Measurements from ENCODE around the gene RNF26. TPM values are rescaled to one million over a fixed set of nuclear protein-coding genes. Genes with fewer than 3 reads are reported as not detected.

RNF26 gene
- total RNA-seq, 1 experiment from 2014 or later: 64.3 TPM

DNA sequence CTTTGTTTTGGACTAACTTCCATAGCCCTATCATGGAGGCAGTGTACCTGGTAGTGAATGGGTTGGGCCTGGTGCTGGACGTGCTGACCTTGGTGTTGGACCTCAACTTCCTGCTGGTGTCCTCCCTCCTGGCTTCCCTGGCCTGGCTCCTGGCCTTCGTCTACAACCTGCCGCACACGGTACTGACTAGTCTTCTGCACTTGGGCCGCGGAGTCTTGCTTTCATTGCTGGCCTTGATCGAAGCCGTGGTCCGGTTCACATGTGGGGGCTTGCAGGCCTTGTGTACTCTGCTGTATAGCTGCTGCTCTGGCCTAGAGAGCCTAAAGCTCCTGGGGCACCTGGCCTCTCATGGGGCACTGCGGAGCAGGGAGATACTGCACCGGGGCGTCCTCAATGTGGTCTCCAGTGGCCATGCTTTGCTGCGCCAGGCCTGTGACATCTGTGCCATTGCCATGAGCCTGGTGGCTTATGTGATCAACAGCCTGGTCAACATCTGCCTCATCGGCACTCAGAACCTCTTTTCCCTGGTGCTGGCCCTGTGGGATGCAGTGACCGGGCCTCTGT lies 846 bp downstream of the RNF26 start:
- peaks cover 19% of the 10 kb centered on the region for H3K79me2 ChIP-seq (ENCODE audit: low read depth)
- POLR2A ChIA-PET (ENCODE audit: unreplicated experiment): interaction anchor here (0.6 kb wide), 2 partner anchors 35 to 714 kb away, joined by 4 to 5 read pairs; no protein-coding TSS in a partner anchor
- no peaks in the 10 kb centered on the region for H3K9me2 ChIP-seq (ENCODE audit: insufficient read depth)
- H2AFZ ChIP-seq: no peak overlapping the region; the same call in 1 of the 2 replicates
- H3F3A ChIP-seq (ENCODE audit: insufficient read depth, low read depth): peaks cover 25% of the 10 kb centered on the region; the same call in 1 of the 2 replicates
- H4K20me1 ChIP-seq (ENCODE audit: insufficient read depth): no peaks in the 10 kb centered on the region
- H3K4me2 ChIP-seq: peak overlapping the region; percentile 86
- H3K4me3 ChIP-seq: peak overlapping the region; percentile 69
- no peaks in the 10 kb centered on the region for H3K9me3 ChIP-seq (ENCODE audit: insufficient read depth, low read depth)
- TF ChIP-seq, protein P1, sequence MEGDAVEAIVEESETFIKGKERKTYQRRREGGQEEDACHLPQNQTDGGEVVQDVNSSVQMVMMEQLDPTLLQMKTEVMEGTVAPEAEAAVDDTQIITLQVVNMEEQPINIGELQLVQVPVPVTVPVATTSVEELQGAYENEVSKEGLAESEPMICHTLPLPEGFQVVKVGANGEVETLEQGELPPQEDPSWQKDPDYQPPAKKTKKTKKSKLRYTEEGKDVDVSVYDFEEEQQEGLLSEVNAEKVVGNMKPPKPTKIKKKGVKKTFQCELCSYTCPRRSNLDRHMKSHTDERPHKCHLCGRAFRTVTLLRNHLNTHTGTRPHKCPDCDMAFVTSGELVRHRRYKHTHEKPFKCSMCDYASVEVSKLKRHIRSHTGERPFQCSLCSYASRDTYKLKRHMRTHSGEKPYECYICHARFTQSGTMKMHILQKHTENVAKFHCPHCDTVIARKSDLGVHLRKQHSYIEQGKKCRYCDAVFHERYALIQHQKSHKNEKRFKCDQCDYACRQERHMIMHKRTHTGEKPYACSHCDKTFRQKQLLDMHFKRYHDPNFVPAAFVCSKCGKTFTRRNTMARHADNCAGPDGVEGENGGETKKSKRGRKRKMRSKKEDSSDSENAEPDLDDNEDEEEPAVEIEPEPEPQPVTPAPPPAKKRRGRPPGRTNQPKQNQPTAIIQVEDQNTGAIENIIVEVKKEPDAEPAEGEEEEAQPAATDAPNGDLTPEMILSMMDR (conservative IDR thresholded peaks at IDR 0.05): no peak
- no peak for TF ChIP-seq EZH2 (IDR thresholded peaks at IDR 0.05; ENCODE audit: low read depth)
- no peaks in the 10 kb centered on the region for H3K36me3 ChIP-seq (ENCODE audit: low read depth)
- peaks cover 16% of the 10 kb centered on the region for H3K4me1 ChIP-seq (replicated peaks; ENCODE audit: insufficient read depth)
- intact Hi-C loops (cut with micrococcal nuclease; ENCODE audit: unreplicated experiment): loop anchor here (5.0 kb wide), 1 partner anchor 408 kb away; the partner anchor contains the start of gene BCL9L
- CTCF ChIA-PET: interaction anchor here (0.6 to 1.1 kb wide), 2 partner anchors 12 to 645 kb away, joined by 3 read pairs; no protein-coding TSS in a partner anchor
- H3K27me3 ChIP-seq (ENCODE audit: insufficient read depth, low read depth): no peaks in the 10 kb centered on the region
- DNase-seq: no peak
- H3K27ac ChIP-seq: peak overlapping the region; percentile 60; the same call in 1 of the 2 replicates
- no TSS peak for BruUV-seq (replicated peaks)

DNA sequence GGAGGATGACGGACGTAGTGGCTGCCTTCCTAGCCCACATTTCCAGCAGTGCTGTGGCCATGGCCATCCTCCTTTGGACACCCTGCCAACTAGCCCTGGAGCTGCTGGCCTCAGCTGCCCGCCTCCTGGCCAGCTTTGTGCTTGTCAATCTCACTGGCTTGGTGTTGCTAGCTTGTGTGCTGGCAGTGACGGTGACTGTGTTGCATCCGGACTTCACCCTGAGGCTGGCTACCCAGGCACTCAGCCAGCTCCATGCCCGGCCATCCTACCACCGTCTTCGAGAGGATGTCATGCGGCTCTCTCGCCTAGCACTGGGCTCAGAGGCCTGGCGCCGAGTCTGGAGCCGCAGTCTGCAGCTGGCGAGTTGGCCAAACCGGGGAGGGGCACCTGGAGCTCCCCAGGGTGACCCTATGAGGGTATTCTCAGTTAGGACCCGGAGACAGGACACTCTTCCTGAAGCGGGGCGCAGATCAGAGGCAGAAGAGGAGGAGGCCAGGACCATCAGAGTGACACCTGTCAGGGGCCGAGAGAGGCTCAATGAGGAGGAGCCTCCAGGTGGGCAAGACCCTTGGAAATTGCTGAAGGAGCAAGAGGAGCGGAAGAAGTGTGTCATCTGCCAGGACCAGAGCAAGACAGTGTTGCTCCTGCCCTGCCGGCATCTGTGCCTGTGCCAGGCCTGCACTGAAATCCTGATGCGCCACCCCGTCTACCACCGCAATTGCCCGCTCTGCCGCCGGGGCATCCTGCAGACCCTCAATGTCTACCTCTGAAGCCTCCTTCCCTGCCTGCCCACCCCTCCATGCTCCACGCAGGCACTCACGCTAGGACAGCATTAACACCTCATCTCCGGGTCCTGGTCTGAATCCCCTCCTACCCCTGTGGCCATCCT lies 1.6 kb downstream of the RNF26 start:
- H3K4me3 ChIP-seq: peak overlapping the region; percentile 69; the same call in 1 of the 2 replicates
- H3K36me3 ChIP-seq (ENCODE audit: low read depth): no peaks in the 10 kb centered on the region
- peaks cover 16% of the 10 kb centered on the region for H3K4me1 ChIP-seq (replicated peaks; ENCODE audit: insufficient read depth)
- BruUV-seq (replicated peaks): no TSS peak
- no peaks in the 10 kb centered on the region for H3K27me3 ChIP-seq (ENCODE audit: insufficient read depth, low read depth)
- H3K9me2 ChIP-seq (ENCODE audit: insufficient read depth): no peaks in the 10 kb centered on the region
- CTCF ChIA-PET: no interaction called here
- H3K9me3 ChIP-seq (ENCODE audit: insufficient read depth, low read depth): no peaks in the 10 kb centered on the region
- intact Hi-C loops (cut with micrococcal nuclease; ENCODE audit: unreplicated experiment): loop anchor here (5.0 kb wide), 1 partner anchor 409 kb away; the partner anchor contains the start of gene BCL9L
- H4K20me1 ChIP-seq (ENCODE audit: insufficient read depth): no peaks in the 10 kb centered on the region
- H3K4me2 ChIP-seq: peak overlapping the region; percentile 86
- H2AFZ ChIP-seq: no peak overlapping the region
- H3K79me2 ChIP-seq (ENCODE audit: low read depth): peaks cover 19% of the 10 kb centered on the region
- no peak for TF ChIP-seq EZH2 (IDR thresholded peaks at IDR 0.05; ENCODE audit: low read depth)
- TF ChIP-seq, protein P1 (conservative IDR thresholded peaks at IDR 0.05): no peak
- H3K27ac ChIP-seq: no peak overlapping the region
- H3F3A ChIP-seq (ENCODE audit: insufficient read depth, low read depth): peaks cover 25% of the 10 kb centered on the region; the same call in 1 of the 2 replicates
- no peak for DNase-seq
- POLR2A ChIA-PET (ENCODE audit: unreplicated experiment): interaction anchor here (0.6 kb wide), 1 partner anchor 715 kb away, joined by 4 read pairs; no protein-coding TSS in a partner anchor

DNA sequence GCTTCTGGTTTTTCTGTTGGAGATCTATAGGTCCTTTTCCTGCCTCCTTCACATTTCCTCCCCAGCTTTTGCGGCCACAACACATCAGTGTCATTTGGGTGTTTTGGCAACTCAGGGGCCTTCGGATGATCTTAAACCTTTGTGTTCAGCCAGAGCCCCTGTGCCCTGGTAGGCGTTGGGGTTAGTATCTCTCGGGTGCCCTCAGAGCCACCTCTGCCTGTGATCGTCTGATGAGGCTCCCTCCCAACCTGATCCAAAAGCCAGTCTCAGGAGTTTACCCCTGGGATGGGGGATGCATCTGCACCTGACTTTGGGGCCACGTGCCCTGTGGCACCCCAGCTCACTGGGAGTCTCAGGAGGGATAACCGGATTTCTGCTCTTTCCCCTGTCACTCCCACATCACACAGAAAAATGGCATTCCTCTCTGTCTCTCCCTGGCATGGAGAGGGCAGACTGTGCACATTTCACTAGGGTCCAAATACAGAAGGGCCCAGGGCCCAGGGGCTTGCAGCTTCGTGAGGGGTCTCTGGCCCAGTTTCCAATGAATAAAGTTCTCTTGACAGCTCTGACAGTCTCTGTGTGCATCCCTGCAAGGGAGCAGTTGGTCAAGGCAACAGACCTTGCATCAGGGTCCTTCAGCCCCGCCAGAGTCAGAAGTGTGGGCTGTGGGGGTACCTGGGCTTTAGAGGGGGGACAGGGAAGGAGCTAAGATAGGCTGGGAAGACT lies 2.6 kb downstream of the RNF26 start:
- H3K36me3 ChIP-seq (ENCODE audit: low read depth): no peaks in the 10 kb centered on the region
- DNase-seq: no peak
- H3K27me3 ChIP-seq (ENCODE audit: insufficient read depth, low read depth): no peaks in the 10 kb centered on the region
- H3F3A ChIP-seq (ENCODE audit: insufficient read depth, low read depth): peaks cover 25% of the 10 kb centered on the region; the same call in 1 of the 2 replicates
- peaks cover 19% of the 10 kb centered on the region for H3K79me2 ChIP-seq (ENCODE audit: low read depth)
- ChIA-PET POLR2A (ENCODE audit: unreplicated experiment) (no interaction called here), CTCF (interaction anchor here (1.3 to 1.8 kb wide), 2 partner anchors 19 to 24 kb away, joined by 3 to 6 read pairs; no protein-coding TSS in a partner anchor)
- peaks cover 16% of the 10 kb centered on the region for H3K4me1 ChIP-seq (replicated peaks; ENCODE audit: insufficient read depth)
- peak overlapping the region; percentile 10; the same call in 1 of the 2 replicates for H3K4me2 ChIP-seq
- no peak overlapping the region for H2AFZ ChIP-seq
- no peaks in the 10 kb centered on the region for H4K20me1 ChIP-seq (ENCODE audit: insufficient read depth)
- no peak overlapping the region for H3K4me3 ChIP-seq
- intact Hi-C loops (cut with micrococcal nuclease; ENCODE audit: unreplicated experiment): loop anchor here (5.0 kb wide), 1 partner anchor 410 kb away; the partner anchor contains the start of gene BCL9L
- no TSS peak for BruUV-seq (replicated peaks)
- H3K9me3 ChIP-seq (ENCODE audit: insufficient read depth, low read depth): no peaks in the 10 kb centered on the region
- TF ChIP-seq EZH2 (IDR thresholded peaks at IDR 0.05; ENCODE audit: low read depth): no peak
- TF ChIP-seq, protein P1 (conservative IDR thresholded peaks at IDR 0.05): no peak
- H3K27ac ChIP-seq: no peak overlapping the region
- H3K9me2 ChIP-seq (ENCODE audit: insufficient read depth): no peaks in the 10 kb centered on the region

Measured in PC-9 (cell line).